ENCODE measurements around the gene TRIM71. TPM values are rescaled to one million over a fixed set of nuclear protein-coding genes. Genes with fewer than 3 reads are reported as not detected.
A peak's percentile ranks its signal among the peaks of the same experiment; 100 is the strongest.

Gene TRIM71
- total and polyA plus RNA-seq, 2 of the 13 experiments (the other 11 are each of a cell fraction or from before 2014, with no cell fraction given), result 21.7 to 76.9 TPM

- TF ChIP-seq ZNF614 (CRISPR knock-in tag; IDR thresholded peaks at IDR 0.05; ENCODE audit: borderline replicate concordance) (peak; percentile 74; the same call in 1 of the 2 replicates), MTF2 (CRISPR knock-in tag; IDR thresholded peaks at IDR 0.05; ENCODE audit: borderline replicate concordance) (0 out of 2 replicates have a peak, but pooled peaks have one; percentile 76), ZBTB20 (CRISPR knock-in tag; IDR thresholded peaks at IDR 0.05; ENCODE audit: borderline replicate concordance, low read depth) (peak; percentile 33; the same call in 1 of the 2 replicates), KAT8 (CRISPR knock-in tag; IDR thresholded peaks at IDR 0.05) (peak; percentile 81), ZMYM2 (CRISPR knock-in tag; IDR thresholded peaks at IDR 0.05) (peak; percentile 58; the same call in 1 of the 2 replicates), ZNF792 (CRISPR knock-in tag; IDR thresholded peaks at IDR 0.05) (peak; percentile 79; the same call in 1 of the 2 replicates), HNRNPK (IDR thresholded peaks at IDR 0.05; ENCODE audit: low read depth, low read length, poor library complexity, severe bottlenecking) (peak; percentile 100), TFDP2 (CRISPR knock-in tag; IDR thresholded peaks at IDR 0.05) (peak; percentile 75; the same call in 1 of the 2 replicates), RFXANK (CRISPR knock-in tag; IDR thresholded peaks at IDR 0.05) (0 out of 2 replicates have a peak, but pooled peaks have one; percentile 21), POGK (CRISPR knock-in tag; conservative IDR thresholded peaks at IDR 0.05) (0 out of 2 replicates have a peak, but pooled peaks have one; percentile 29), ZNF761 (CRISPR knock-in tag; conservative IDR thresholded peaks at IDR 0.05) (no peak), ZKSCAN1 (IDR thresholded peaks at IDR 0.05; ENCODE audit: low read length) (no peak), BORCS8-MEF2B (CRISPR knock-in tag; IDR thresholded peaks at IDR 0.05) (0 out of 2 replicates have a peak, but pooled peaks have one; percentile 45), BATF2 (CRISPR knock-in tag; IDR thresholded peaks at IDR 0.05) (0 out of 2 replicates have a peak, but pooled peaks have one; percentile 32), ZNF264 (CRISPR knock-in tag; IDR thresholded peaks at IDR 0.05) (no peak), HDAC2 (CRISPR knock-in tag; IDR thresholded peaks at IDR 0.05) (peak; percentile 81; the same call in 1 of the 2 replicates)
- TF ChIP-seq, protein P1, sequence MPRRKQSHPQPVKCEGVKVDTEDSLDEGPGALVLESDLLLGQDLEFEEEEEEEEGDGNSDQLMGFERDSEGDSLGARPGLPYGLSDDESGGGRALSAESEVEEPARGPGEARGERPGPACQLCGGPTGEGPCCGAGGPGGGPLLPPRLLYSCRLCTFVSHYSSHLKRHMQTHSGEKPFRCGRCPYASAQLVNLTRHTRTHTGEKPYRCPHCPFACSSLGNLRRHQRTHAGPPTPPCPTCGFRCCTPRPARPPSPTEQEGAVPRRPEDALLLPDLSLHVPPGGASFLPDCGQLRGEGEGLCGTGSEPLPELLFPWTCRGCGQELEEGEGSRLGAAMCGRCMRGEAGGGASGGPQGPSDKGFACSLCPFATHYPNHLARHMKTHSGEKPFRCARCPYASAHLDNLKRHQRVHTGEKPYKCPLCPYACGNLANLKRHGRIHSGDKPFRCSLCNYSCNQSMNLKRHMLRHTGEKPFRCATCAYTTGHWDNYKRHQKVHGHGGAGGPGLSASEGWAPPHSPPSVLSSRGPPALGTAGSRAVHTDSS (CRISPR knock-in tag; conservative IDR thresholded peaks at IDR 0.05), result no peak
- TF ChIP-seq, protein P2, sequence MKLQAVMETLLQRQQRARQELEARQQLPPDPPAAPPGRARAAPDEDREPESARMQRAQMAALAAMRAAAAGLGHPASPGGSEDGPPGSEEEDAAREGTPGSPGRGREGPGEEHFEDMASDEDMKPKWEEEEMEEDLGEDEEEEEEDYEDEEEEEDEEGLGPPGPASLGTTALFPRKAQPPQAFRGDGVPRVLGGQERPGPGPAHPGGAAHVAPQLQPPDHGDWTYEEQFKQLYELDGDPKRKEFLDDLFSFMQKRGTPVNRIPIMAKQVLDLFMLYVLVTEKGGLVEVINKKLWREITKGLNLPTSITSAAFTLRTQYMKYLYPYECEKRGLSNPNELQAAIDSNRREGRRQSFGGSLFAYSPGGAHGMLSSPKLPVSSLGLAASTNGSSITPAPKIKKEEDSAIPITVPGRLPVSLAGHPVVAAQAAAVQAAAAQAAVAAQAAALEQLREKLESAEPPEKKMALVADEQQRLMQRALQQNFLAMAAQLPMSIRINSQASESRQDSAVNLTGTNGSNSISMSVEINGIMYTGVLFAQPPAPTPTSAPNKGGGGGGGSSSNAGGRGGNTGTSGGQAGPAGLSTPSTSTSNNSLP (IDR thresholded peaks at IDR 0.05; ENCODE audit: low read depth, low read length), result no peak
- TF ChIP-seq, protein P3, sequence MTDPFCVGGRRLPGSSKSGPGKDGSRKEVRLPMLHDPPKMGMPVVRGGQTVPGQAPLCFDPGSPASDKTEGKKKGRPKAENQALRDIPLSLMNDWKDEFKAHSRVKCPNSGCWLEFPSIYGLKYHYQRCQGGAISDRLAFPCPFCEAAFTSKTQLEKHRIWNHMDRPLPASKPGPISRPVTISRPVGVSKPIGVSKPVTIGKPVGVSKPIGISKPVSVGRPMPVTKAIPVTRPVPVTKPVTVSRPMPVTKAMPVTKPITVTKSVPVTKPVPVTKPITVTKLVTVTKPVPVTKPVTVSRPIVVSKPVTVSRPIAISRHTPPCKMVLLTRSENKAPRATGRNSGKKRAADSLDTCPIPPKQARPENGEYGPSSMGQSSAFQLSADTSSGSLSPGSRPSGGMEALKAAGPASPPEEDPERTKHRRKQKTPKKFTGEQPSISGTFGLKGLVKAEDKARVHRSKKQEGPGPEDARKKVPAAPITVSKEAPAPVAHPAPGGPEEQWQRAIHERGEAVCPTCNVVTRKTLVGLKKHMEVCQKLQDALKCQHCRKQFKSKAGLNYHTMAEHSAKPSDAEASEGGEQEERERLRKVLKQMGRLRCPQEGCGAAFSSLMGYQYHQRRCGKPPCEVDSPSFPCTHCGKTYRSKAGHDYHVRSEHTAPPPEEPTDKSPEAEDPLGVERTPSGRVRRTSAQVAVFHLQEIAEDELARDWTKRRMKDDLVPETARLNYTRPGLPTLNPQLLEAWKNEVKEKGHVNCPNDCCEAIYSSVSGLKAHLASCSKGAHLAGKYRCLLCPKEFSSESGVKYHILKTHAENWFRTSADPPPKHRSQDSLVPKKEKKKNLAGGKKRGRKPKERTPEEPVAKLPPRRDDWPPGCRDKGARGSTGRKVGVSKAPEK (CRISPR knock-in tag; IDR thresholded peaks at IDR 0.05; ENCODE audit: borderline replicate concordance), result 0 out of 2 replicates have a peak, but pooled peaks have one; percentile 33
These were observed 36.4 kb upstream of the TRIM71 start (continued) for GRCh38 chr3:32781211-32781968.

Measured in HepG2 (cell line).